ENCODE results near the gene CTSZ. TPM values are rescaled to one million over a fixed set of nuclear protein-coding genes. Genes with fewer than 3 reads are reported as not detected.

Gene CTSZ
- total and polyA plus RNA-seq, 2 of the 8 experiments (the other 6 are each of a cell fraction or from before 2014, with no cell fraction given): 32.8 to 34.0 TPM

DNA sequence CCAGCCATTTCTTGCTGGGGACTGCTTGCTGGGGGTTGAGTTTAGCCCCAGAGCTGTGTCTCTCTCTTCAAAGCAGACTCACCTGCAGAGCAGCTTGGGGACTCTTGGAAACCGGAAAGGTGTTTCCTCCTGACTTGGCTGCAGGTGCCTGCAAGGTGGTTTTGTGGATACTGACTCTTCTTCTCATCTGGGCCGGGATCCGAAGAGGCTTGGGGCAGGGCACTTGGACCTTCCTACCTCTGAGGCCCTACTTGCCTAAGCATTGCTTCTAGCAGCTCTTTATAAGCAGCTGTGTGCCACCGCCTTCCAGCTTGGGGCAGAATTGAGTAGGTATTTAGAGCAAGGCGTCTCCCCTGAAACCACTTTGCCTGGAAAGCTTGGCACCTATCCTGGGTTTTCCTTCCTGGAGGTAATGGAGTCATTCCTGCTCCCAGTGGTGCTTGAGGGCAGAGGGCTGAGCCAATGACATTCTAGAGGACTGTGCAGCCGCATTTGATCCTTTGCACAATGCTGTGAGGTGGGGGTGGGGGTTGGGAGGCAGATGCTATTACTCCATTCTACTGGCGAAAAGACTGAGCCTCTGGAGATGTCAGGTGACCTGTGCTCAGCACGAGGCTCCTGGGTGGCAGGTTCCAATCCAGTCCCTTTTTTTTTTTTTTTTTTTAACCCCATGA lies 3.4 kb upstream of the CTSZ start (continued):
- TF ChIP-seq HDAC2 (IDR thresholded peaks at IDR 0.05; ENCODE audit: borderline replicate concordance in 1 of 2, low read depth in 2 of 2, low read length in 2 of 2): no peak
- TF ChIP-seq POLR2A (IDR thresholded peaks at IDR 0.05; ENCODE audit: control extremely low read depth in 1 of 2, low read depth in 2 of 2, low read length in 2 of 2): no peak
- TF ChIP-seq PHF8 (conservative IDR thresholded peaks at IDR 0.05; ENCODE audit: low read depth, low read length): no peak

Measured in H1 (cell line).